Measurements from ENCODE around the gene ITGAL. TPM values are rescaled to one million over a fixed set of nuclear protein-coding genes. Genes with fewer than 3 reads are reported as not detected.
A peak's percentile ranks its signal among the peaks of the same experiment; 100 is the strongest.

ITGAL gene
- total and polyA plus RNA-seq, 8 donors = 2.9 to 60.2 (median 5.6) TPM

DNA sequence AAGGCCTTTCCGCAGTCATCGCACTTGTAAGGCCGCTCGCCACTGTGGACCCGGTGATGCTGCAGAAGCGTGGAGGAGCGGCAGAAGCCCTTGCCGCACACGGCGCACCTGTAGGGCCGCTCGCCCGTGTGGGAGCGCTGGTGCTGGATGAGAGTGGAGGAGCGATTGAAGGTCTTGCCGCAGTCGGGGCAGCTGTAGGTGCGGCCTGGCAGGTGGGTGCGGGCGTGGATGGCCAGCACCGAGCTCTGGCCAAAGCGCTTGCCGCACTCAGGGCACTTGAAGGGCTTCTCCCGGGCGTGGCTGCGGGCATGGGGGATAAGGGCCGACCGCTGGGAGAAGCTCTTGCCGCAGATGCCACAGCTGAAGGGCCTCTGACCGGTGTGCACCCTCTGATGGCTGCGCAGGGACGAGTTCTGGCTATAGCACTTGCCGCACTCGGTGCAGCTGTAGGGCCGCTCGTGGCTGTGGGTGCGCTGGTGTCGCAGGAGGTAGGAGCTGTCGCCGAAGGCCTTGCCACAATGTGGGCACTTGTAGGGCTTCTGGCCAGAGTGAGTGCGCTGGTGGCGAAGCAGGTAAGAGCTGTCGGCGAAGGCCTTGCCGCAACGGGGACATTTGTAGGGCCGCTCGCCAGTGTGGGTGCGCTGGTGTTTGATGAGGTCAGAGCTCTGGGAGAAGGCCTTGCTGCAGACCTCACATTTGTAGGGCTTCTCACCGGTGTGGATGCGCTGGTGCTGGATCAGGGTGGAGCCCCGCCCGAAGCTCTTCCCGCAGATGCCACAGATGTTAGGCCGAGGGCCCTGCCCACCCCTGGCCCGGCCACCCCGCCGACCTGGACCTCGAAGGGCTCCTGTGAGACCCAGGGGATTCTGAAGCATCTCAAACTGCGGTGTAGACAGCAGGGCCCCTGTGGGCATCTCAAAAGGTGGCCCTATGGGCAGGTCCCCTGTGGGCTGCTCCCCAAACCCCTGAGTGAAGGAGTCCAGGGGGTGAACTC is 52.3 kb downstream of the ITGAL start:
- no peaks in the 10 kb centered on the region for H3K27me3 ChIP-seq
- no peak for DNase-seq
- no peak overlapping the region for H3K27ac ChIP-seq
- H3K9me3 ChIP-seq = no peaks in the 10 kb centered on the region
- intact Hi-C loops (cut with DNase I) = no loop called here
- H3K4me1 ChIP-seq = peaks cover 12 to 31% of the 10 kb centered on the region in 2 donors
- TF ChIP-seq, protein P1, sequence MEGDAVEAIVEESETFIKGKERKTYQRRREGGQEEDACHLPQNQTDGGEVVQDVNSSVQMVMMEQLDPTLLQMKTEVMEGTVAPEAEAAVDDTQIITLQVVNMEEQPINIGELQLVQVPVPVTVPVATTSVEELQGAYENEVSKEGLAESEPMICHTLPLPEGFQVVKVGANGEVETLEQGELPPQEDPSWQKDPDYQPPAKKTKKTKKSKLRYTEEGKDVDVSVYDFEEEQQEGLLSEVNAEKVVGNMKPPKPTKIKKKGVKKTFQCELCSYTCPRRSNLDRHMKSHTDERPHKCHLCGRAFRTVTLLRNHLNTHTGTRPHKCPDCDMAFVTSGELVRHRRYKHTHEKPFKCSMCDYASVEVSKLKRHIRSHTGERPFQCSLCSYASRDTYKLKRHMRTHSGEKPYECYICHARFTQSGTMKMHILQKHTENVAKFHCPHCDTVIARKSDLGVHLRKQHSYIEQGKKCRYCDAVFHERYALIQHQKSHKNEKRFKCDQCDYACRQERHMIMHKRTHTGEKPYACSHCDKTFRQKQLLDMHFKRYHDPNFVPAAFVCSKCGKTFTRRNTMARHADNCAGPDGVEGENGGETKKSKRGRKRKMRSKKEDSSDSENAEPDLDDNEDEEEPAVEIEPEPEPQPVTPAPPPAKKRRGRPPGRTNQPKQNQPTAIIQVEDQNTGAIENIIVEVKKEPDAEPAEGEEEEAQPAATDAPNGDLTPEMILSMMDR (IDR thresholded peaks at IDR 0.05) = no peak
- H3K36me3 ChIP-seq = peaks cover 0 to 34% of the 10 kb centered on the region in 2 donors
- no peak overlapping the region for H3K4me3 ChIP-seq
- ATAC-seq = no peak

DNA sequence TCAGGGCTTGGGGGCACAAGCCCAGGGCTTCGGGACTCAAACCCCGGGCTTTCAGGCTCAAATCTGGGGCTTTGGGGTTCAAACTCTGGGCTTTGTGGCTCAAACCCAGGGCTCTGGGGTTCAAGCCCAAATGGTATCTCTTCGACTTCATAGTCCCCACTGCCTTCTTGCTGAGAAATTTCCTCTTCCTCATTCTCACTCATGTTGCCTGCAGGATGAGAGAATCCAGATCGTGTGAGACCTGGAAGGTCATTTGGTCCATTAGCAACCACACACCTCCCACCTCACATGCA is 53.2 kb downstream of the ITGAL start:
- intact Hi-C loops (cut with DNase I) = no loop called here
- DNase-seq (no peak), ATAC-seq (no peak)
- TF ChIP-seq, protein P1 (IDR thresholded peaks at IDR 0.05) = no peak
- Histone ChIP-seq H3K9me3 (no peaks in the 10 kb centered on the region), H3K27me3 (no peaks in the 10 kb centered on the region), H3K36me3 (peaks cover 0 to 28% of the 10 kb centered on the region in 2 donors), H3K4me1 (peaks cover 14 to 35% of the 10 kb centered on the region in 2 donors), H3K4me3 (peak overlapping the region; percentile 86 to 87), H3K27ac (peak overlapping the region; percentile 98 to 100)

DNA sequence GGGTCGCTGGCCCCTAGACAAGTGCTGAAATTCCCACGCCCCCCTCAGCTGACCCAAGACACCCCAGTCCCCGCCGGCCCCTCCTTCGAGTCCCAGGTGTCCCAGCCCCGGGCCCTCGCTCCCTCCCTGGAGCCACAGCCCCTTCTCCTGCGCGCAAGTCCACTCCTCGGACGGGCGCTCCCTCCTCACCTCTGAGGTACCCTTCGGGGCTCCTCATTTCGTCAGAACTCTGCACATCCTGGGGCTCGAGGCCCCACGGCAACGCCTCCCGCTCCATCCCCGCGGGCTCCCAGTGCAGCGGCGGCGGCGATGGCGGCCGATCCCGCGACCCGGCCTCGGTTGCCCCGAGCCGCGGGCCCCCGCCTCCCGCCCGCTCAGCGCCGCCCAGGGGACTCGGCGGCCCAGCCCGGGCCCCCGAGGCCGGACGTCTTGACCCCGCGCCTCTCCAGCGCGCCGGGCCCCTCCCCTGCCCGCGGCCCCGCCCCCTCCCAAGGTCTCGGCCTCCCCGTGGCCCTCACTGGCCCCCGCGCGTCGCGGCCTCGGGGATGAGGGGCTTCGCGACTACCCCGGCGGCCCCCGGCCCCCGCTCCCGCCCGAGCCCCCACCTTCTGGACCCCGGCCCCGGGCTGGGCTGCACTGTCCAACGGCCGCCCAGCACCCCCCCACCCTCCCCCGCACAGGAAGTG is 53.7 kb downstream of the ITGAL start, which contains the start of gene ZNF768:
Gene ZNF768, minus strand, starts transcription at position 430 of the 686 bp plus-strand sequence. Its CDS starts 153 bp downstream, at position 277.
- intact Hi-C loops (cut with DNase I) = no loop called here
- ATAC-seq (peak; percentile 37), DNase-seq (peak in 2 of 4 donors; percentile 57 to 93)
- TF ChIP-seq, protein P1 (IDR thresholded peaks at IDR 0.05) = no peak
- Histone ChIP-seq H3K9me3 (no peaks in the 10 kb centered on the region), H3K27ac (peak within 1 kb of the TSS; percentile 98 to 100), H3K4me1 (peaks cover 14 to 37% of the 10 kb centered on the region in 2 donors), H3K4me3 (peak within 1 kb of the TSS; percentile 86 to 87), H3K27me3 (no peaks in the 10 kb centered on the region), H3K36me3 (peaks cover 0 to 28% of the 10 kb centered on the region in 2 donors)

DNA sequence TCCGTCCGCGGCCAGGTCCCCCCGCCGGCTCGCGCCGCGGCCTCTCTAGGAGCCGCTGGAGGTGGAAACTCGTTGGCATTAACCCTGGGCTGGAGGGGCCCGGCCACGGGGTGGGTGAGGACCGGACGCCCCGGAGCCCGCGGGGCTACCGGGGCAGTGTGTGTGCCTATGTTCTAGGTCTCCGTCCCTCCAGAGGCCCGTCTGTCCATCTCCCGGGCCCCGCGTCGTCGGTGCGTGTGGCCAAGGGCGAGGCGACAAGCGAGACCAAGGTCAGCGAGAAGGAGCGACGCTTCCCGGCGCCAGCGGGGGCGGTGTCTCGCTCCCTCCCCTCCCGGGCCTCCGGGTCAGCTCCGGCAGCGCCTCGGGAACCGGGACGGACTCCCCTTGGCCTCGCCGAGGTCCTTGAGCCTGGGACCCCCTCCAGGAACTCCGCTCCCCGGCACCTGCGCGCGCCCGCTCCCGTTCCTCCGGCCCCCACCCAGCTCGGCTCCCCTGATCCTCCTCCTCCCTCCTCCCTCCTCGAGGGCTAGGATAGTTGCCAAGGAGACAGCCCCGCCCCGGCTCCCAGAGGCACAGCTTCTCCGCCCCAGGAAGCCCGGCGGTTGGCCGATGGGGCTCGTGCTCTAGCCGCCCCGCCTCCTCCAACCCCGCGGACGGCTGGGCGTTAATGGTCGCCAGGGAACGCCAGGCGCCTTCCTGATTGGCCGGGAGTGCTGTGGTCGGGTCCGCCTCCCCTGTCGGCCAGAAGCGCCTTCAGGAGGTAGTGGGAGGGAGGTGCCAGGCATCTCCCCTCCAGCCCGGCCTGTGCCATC is 54.5 kb downstream of the ITGAL start:
- ATAC-seq (peak; percentile 94), DNase-seq (peak; percentile 99 to 100 (median 99))
- Histone ChIP-seq H3K27me3 (no peaks in the 10 kb centered on the region), H3K4me1 (peaks cover 14 to 37% of the 10 kb centered on the region in 2 donors), H3K9me3 (no peaks in the 10 kb centered on the region), H3K27ac (peak overlapping the region; percentile 98 to 100), H3K36me3 (peaks cover 0 to 28% of the 10 kb centered on the region in 2 donors), H3K4me3 (peak overlapping the region; percentile 86 to 87)
- TF ChIP-seq, protein P1 (IDR thresholded peaks at IDR 0.05) = peak; percentile 18 to 25
- intact Hi-C loops (cut with DNase I) = no loop called here
